HG03442 (cell line): ENCODE results near the gene RANBP9.

Source experiments
- ATAC-seq: cut with Tn5 transposase; IDR thresholded peaks from one replicate; pipeline ENCODE4 v1.9.1; 2021; ENCODE audit warnings: mild to moderate bottlenecking, moderate library complexity; ENCODE audit not compliant: unreplicated experiment

RANBP9 gene

DNA sequence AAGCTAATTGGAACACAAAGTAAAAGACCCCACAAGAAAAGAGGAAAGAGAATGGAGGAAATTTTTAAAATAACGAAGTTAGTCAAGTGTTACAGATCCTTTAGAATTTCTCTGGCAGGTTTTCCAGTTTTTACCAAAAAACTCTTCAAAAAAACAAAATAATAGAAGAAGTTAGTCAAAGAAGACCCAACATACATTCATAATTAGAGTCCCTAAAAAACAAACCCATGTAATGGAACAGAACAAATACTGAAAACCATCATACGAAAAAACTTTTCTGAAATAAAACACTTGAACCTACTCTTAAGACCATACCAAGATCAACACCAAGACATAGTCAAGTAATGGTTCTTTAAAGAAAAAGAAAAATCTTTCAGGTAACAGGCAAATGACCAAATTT is 31.6 kb downstream of the RANBP9 start:
- no peak for ATAC-seq

DNA sequence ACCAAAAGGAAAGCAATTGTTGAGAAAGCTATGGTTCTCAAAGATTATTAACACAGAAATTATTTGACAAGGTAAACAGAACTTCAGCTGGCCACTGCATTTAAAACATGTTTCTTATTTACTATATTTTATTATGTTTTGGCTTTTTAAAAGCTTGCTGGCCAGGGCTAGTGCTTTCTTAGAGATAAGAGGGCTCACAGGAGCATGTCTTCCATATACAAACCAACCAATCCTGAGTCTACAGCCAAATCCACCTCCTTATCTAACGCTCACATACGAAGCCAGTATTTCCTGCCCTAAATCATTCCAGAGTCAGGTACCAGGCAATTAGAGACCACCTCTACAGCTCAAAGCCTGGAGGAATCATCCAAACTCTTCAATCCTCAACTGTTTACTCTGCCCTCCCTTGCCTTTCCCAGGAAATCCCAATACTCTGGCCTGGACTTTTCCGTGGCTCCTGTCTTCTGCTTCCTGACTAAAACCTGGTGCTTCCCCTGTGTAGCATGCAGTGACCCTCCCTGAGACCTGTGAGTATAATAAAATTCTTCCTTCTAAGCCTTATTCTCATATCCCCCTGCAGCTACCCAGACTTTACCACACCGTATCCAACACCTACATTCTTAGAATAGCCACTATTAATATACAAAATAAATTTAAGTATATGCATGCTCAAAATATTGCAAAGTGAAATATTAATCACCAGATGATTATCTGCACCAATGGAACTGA is 33.2 kb downstream of the RANBP9 start:
- no peak for ATAC-seq

DNA sequence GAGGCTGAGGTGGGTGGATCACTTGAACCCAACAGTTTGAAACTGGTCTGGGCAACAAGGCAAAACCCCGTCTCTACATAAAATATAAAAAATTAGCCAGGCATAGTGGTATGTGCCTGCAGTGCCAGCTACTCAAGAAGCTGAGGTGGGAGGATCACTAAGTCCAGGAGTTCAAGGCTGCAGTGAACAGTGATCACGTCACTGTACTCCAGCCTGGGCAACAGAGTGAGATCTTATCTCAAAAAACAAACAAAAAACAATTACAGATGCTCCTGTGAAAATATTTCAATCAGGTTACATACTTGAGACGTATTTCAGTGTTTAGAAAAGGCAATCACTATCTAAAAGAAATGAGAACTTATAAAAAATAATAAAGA is 33.8 kb downstream of the RANBP9 start:
- no peak for ATAC-seq

DNA sequence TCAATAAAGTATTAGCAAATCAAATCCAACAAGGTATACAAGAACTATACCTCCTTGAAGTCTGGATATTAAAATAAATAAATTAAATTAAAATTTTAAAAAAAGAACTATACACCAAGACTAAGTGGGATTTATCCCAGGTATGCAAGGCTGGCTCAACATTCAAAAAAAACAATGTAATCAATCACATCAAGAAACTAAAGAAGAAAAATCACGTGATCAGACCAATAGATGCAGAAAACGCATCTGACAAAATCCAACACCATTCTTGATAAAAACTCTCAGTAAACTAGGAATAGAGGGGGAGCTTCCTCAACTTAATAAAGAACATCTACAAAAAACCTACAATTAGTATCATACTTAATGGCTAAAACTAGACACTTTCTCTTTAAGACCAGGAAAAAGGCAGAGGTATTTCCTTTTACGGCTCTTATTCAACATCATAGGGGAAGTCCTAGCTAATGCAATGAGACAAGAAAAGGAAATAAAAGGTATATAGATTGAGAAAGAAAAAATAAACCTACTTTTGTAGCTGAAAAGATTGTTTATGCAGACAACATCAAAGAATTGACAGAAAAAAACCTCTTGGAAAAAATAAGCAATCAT is 35.0 kb downstream of the RANBP9 start:
- no peak for ATAC-seq

DNA sequence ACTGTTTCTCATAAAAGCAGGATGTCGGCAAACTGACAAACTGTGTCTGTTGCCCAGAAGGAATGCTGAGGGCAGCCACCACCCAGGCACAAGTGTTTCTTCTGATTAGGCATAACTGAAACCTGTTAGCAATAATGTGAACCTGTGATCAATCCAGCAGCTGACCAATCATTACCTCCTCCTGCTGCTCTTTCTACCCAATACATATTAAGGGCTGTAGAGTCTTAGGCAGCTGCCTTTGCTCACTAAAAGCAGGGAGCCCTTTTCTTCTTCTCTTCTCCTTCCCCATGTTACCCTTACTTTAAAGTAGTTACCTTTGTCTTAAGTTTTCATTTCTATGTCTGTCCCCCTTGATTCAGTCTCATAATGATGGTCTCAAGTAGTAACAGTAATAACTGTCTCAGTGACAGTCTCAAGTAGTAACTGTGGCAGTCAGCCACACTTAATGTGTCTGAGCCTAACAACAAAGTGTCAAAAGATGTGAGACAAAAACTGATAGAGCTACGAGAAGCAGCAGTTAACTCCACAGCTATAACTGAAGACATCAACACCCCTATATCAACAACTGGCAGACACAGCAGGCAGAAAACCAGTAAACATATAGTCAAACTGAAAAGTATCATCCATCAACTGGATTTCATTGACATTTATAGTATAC is 37.0 kb downstream of the RANBP9 start:
- ATAC-seq, result no peak

DNA sequence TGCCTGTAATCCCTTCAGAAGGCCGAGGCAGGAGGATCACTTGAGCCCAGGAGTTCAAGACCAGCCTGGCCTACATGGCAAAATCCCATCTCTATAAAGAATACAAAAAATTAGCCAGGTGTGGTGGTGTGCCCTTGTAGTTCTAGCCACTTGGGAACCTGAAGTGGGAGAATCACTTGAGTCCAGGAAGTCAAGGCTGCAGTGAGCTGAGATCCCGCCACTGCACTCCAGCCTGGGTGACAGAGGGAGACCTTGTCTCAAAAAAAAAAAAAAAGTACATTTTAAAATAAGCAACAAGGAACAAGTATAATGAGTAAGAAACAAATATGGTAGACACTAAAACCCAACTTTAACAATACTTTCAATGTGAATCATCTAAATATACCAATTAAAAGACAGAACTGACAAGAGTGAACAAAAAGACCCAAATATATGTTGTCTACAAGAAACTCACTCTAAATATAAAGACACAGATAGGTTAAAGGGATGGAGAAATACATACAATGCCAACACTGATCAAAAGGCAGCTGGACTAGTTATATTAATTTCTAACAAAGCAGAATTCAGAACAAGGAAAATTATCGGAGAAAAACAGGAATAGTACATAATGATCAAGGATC is 37.7 kb downstream of the RANBP9 start:
- no peak for ATAC-seq

DNA sequence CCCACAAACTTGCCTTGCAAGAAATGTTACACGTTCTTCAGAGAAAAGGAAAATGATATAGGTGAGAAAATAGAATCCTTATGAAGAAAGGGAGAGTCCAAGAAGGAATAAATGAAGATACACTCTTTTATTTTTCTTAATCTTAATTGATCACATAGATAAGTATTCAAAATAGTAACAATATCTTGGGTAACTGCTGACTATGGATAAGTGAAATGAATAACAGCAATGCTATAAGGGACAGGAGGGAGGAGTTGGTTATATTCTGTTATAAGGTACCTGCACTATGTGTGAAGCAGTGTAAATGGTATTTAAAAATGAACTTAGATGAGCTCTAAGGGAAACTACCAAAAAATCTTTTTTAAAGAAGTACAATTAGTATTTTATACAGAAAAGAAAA is 38.3 kb downstream of the RANBP9 start:
- ATAC-seq, result no peak

DNA sequence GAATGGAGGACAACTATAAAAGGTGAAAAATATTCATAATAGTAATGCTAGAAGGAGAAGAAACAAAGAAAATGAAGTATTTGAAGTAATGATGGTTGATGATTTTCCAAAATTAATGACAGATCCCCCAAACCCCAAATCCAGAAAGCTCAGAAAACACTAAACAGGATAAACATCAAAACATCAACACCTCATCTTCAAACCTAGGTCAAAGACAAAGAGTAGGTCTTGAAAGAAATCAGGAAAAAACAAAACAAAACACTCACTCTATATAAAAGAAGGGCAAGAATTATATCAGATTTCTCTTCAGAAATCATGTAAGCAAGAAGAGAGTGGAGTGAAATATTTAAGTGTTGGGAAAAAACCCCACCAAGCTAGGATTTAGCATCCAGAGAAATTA is 38.7 kb downstream of the RANBP9 start:
- no peak for ATAC-seq

DNA sequence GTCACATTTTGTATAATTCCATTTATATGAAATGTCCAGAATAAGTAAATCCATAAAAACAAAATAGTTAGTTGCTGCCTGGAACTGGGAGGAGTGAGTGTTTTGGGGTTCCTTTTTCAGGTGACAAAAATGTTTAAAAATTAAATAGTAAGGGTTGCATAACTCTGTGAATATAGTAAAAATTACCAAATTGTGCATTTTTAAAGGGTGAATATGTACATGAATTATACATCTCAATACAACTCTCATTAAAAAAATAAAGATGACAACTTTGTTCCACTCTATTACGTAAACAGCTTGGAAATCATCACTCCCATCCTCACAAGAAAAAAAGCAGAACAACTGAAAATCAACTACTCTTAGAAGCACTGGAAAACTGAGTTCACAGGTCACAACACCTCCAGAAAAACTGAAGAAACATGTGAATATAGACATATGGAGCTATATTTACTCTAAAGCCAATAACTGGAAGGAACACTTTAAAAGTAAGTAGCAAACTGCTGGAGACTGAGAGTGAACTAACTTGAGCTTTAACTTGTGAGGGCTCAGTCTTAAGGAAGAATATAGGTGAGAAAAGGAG is 40.0 kb downstream of the RANBP9 start:
- no peak for ATAC-seq

DNA sequence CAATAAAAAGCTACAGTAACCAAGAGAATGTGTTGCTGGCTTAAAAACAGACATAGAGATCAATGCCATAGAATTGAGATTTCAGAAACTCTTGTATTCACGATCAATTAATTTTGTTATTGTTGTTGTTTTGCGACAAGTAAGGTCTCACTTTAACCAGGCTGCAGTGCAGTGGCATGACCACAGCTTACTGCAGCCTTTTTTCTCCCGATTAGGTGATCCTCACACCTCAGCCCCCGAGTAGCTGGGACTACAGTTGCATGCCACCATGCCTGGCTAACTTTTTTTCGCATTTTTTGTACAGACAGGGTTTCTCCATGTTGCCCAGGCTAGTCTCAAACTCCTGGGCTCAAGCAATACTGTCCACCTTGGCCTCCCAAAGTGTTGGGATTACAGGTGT is 42.2 kb downstream of the RANBP9 start:
- no peak for ATAC-seq

DNA sequence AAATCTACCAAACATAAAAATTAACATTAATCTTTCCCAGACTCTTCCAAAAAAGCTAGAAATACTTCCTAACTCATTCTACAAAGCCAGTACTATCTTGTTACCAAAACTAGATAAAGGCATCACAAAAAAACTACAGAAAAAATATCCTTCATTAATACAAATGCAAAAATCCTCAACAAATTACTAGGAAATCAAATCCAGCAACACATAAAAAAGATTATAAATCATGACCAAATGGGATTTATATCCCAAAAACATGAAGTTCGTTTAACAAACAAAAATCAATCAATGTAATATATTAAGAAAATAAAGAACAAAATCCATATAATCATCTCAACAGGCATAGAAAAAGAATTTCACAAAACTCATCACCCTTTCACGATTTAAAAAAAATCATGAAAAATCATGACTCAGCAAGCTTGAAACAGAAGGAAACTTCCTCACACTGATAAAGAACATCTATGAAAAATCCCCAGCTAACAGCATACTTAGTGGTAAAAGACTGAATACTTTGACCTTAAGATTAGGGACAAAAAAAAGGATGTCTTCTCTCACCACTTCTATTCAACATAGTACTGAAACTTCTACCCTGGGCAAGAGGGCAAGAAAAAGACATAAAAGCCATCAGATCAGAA is 43.2 kb downstream of the RANBP9 start:
- ATAC-seq, result no peak

DNA sequence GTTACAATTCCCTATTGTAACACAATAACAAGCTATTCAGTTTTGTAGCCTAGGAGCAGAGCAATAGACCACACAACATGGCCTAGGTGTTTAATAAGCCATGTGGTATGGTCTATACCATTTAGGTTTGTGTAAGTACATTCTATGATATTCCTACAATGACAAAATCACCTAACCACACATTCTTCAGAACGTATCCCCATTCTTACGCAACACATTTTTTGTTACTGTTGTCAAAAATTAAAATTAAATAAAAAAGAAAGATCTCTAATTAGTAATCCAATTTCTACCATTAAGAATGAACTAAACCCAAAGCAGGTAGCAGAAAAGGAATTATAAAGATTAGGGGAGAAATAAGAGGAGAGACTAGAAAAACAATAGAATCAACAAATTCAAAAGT is 44.0 kb downstream of the RANBP9 start:
- no peak for ATAC-seq

DNA sequence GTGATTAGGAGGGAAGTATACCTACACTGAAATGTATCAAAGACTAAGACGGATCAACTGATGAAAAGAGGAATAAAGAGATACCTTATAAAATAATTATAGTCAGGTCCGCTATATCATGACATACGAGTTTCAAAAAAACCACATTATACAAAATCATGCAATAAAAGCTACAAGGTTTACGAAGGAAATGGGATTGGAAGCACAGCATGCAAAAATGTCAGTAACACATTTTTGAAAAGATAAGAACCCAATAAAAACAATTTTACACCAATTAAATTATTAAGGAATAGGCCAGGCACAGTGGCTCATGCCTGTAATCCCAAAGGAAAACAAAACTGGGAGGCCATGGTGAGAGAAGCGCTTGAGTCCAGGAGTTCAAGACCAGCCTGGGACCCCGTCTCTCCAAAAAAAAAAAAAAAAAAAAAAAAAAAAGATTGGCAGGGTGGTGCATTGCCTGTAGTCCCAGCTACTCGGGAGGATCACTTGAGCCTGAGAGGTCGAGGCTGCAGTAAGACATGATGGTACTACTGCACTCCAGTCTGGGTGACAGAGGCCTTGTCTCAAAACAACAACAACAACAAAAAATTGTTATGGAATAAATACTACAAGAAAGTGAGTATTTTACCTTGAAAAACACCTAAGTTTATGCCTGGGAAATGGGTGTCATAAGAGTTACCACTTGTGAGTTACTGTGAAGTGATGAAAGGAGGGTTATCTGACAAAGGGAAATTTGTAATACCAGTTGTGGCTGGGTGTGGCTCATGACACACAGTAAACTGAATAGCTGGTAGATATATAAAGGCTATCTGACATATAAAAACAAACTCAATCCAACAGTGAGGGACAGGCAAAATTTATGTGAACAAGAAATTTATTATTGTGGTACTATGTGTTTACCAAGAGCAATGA is 45.2 kb downstream of the RANBP9 start:
- ATAC-seq, result no peak

DNA sequence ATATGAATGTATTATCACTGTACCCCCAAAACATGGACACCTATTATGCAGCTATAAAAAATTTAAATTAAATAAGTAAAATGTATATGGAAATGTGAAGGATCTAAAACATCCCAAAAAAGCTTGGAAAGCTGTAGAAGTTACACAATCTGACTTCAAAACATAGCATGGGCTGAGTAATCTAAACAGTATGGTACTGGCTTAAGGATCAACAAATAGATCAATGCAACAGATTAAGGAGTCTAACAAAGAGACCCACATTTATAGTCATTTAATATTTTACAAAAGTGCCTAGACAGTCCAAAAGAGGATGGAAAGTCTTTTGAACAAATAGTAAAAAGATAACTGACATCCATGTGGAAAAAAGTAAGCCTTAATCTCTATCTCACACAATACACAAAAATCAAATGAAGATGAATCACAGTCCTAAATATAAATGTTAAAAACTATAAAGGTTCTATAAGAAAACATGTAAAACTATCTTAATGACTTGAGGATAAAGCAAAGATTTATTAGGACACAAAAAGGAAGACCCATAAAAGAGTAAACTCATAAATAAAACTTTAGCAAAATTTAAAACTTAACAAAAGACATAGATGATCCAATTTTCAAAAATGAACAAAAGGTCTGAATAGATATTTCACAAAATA is 46.8 kb downstream of the RANBP9 start:
- no peak for ATAC-seq

DNA sequence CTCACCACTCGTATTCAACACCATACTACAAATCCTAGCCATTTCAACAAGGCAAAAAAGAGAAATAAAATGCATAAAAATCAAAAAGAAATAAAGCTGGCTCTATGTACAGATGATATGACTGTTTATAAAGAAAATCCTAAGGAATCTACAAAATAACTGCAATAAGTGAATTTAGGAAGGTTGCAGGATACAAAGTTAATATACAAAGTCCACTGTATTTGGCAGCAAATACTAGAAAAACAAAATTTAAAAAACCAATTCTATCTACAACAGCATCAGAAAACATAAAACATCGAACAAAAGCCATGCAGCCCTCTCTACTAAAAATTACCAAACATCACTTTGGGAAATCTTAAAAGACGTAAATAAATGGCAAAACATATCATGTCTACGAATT is 47.6 kb downstream of the RANBP9 start:
- no peak for ATAC-seq

DNA sequence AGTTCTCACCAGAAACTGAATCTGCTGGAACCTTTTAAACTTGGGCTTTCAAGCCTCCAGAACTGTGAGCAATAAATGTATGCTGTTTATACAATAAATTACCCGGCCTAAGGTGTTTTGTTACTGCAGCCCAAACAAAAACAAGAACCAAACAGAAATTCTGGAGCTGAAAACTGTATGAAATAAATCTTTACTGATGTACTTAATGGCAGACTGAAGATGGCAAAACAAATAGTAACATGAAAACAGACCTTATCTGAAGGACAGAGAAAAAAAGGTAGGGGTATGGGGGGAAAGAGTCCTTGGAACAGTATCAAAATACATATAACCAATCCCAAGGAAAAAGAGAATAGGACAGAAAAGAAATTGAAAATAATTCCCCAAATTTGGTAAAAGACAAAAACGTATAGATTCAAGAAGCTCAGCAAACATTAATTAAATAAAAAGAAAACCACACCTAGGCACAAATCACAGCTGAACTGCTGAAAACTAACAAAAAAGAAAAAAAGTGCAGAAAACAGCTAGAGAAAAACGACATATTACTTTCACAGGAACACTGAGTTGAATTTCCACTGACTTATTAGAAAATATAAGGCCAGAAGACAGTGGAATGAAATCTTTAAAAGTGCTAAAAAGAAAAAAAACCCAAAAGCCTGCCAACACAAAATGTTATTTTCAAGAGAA is 48.8 kb downstream of the RANBP9 start:
- ATAC-seq, result no peak

DNA sequence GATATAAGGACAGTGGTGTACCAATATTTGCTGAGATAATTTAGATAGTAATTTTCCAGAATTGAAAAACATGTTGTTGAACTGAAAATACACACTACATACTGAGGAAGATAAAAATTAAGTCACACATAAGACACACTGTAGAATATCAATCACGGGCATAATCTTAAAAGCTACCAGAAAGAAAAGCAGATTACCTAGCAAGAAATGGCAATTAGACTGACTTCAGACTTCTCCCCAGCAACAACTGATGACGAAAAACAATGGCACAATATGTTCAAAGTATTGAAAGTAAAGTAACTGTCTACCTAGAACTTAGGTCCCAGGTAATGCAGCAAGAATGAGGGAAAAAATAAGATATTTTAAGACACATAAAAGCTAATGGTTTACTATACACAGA is 50.0 kb downstream of the RANBP9 start:
- no peak for ATAC-seq

DNA sequence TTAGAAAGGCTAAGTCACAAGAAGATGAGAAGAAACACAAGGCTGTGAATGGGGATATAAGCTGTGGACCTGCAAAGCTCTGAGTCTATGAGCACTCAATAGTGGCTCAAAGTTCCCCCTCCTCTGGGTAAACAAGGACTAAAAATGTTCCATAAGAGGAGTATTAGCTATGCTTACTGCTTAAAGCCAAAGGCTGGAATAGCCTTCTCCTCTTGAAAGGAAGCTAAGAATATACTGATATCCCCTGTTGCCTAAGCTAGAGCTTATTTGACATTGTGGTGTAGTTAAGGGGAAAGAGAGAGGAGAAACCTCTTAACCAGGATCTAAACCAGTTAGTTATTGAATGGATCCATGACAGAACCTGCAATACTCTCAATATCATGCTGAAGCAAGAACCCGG is 50.7 kb downstream of the RANBP9 start:
- ATAC-seq, result no peak

DNA sequence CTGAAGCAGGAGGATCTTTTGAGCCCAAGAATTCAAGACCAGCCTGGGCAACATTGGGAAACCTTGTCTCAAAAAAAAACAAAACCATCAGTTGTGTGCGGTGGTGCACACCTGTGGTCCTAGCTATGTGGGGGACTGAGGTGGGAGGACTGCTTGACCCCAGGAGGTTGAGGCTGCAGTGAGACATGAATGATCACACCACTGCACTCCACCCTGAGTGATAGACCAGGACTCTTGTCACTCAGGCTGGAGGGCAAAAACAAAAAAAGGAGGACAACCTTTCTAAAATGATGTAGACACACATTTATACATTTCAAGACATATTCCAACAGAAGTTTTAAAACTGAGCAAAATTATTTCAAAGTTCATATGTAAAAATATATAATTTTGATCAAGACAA is 51.4 kb downstream of the RANBP9 start:
- no peak for ATAC-seq
